GM12875 (cell line): ENCODE results near the gene WASHC3.

Source experiments
- H3K4me3 ChIP-seq: one replicate; pipeline ENCODE4 v1.5.1; 2011; ENCODE audit warnings: low read depth, low read length, control low read depth
- CTCF ChIP-seq: IDR thresholded peaks from 2 replicates; pipeline ENCODE4 v1.5.1; 2011; ENCODE audit warnings: low read depth, mild to moderate bottlenecking, control low read depth, inconsistent platforms, low read length, moderate library complexity, borderline replicate concordance; ENCODE audit not compliant: insufficient read depth

The WASHC3 gene

GRCh38 chr12:101968770-101969169 is 93.0 kb downstream of the WASHC3 start:
- H3K4me3 ChIP-seq = no peak overlapping the region
- no peak for TF ChIP-seq CTCF

GRCh38 chr12:101967506-101967905 is 94.3 kb downstream of the WASHC3 start:
- no peak overlapping the region for H3K4me3 ChIP-seq
- TF ChIP-seq CTCF = no peak

- H3K4me3 ChIP-seq = no peak overlapping the region
- no peak for TF ChIP-seq CTCF
Observed at GRCh38 chr12:101966496-101966895, 95.3 kb downstream of the WASHC3 start.

- TF ChIP-seq CTCF = no peak
- no peak overlapping the region for H3K4me3 ChIP-seq
Observed at GRCh38 chr12:101963697-101964096, 98.1 kb downstream of the WASHC3 start.
